Common myeloid progenitor, CD34-positive (primary cell): ENCODE results near the gene TMEM178B.

Experiments
- CTCF ChIA-PET: fragments of 350-600 bp; sonication (Branson Sonifier 250); formaldehyde crosslinking; loops from one replicate; lab custom pipeline; 2021; ENCODE audit warnings: antibody characterized with exemption; lab: Charles Lee
- POLR2A ChIA-PET: fragments of 350-600 bp; sonication (Branson Sonifier 250); formaldehyde crosslinking; loops from one replicate; lab custom pipeline; 2021; ENCODE audit warnings: antibody characterized with exemption; lab: Charles Lee
- DNase-seq, 3 donors: peaks; one replicate each; pipeline versions ENCODE4 v3.0.0 to v3.0.0-alpha.2; 2013
- H3K27ac ChIP-seq, 2 experiments: 1 replicate in 1 of 2; 2 replicates in 1 of 2; pipeline ENCODE4 v1.7.0; 2013; ENCODE audit warnings: inconsistent platforms in 2 of 2, low read length in 2 of 2, mild to moderate bottlenecking in 2 of 2, low read depth in 1 of 2, moderate library complexity in 1 of 2; ENCODE audit not compliant: severe bottlenecking in 2 of 2, insufficient read depth in 1 of 2, poor library complexity in 1 of 2
- H3K27me3 ChIP-seq, 5 experiments: replicated peaks in 2 of 5; 1 replicate in 3 of 5; 2 replicates in 2 of 5; pipeline versions ENCODE4 v1.6.1 to v1.7.0; 2013; ENCODE audit warnings: low read length in 4 of 5, mild to moderate bottlenecking in 2 of 5, moderate library complexity in 2 of 5, inconsistent platforms in 1 of 5; ENCODE audit not compliant: insufficient read depth in 5 of 5, control insufficient read depth in 4 of 5
- H3K36me3 ChIP-seq, 4 experiments: 1 replicate in 2 of 4; 2 replicates in 2 of 4; pipeline versions ENCODE4 v1.6.1 to v1.7.0; 2013; ENCODE audit warnings: low read length in 3 of 4, control low read depth in 1 of 4, mild to moderate bottlenecking in 1 of 4; ENCODE audit not compliant: control insufficient read depth in 4 of 4, insufficient read depth in 4 of 4
- H3K4me1 ChIP-seq, 4 experiments: 1 replicate in 3 of 4; 2 replicates in 1 of 4; pipeline versions ENCODE4 v1.6.1 to v1.7.1; 2013; ENCODE audit warnings: low read length in 3 of 4, mild to moderate bottlenecking in 3 of 4, control low read depth in 1 of 4, inconsistent platforms in 1 of 4, moderate library complexity in 1 of 4; ENCODE audit not compliant: control insufficient read depth in 4 of 4, insufficient read depth in 4 of 4; ENCODE audit errors: control extremely low read depth in 1 of 4
- H3K4me3 ChIP-seq, 7 experiments: 1 replicate in 4 of 7; 2 replicates in 3 of 7; pipeline versions ENCODE4 v1.5.1 to v1.7.0; 2013; ENCODE audit warnings: mild to moderate bottlenecking in 7 of 7, low read length in 6 of 7, moderate library complexity in 6 of 7, inconsistent platforms in 2 of 7, low read depth in 2 of 7, control low read depth in 1 of 7; ENCODE audit not compliant: insufficient read depth in 4 of 7, control insufficient read depth in 1 of 7; ENCODE audit errors: extremely low read depth in 1 of 7
- H3K9me3 ChIP-seq, 5 experiments: 1 replicate in 4 of 5; 2 replicates in 1 of 5; pipeline versions ENCODE4 v1.6.1 to v1.7.1; 2013; ENCODE audit warnings: low read length in 4 of 5, mild to moderate bottlenecking in 2 of 5, inconsistent platforms in 1 of 5, low read depth in 1 of 5, moderate library complexity in 1 of 5; ENCODE audit not compliant: control insufficient read depth in 4 of 5, insufficient read depth in 2 of 5; ENCODE audit errors: control extremely low read depth in 1 of 5
- WGBS: methylation state at CpG from one replicate; pipeline ENCODE4 v1.1.5; 2013; ENCODE audit not compliant: insufficient coverage; 5-methylcytosine and 5-hydroxymethylcytosine counted together

The TMEM178B gene

GRCh38 chr7:141242568-141242967, 168.7 kb downstream of the TMEM178B start:
- WGBS = 95% methylated on average over 5 of the region's 5 CpGs
- Histone ChIP-seq H3K36me3 (no peaks in the 10 kb centered on the region), H3K27ac (no peak overlapping the region), H3K9me3 (no peaks in the 10 kb centered on the region), H3K27me3 (peaks cover 0 to 9% (median 0%) of the 10 kb centered on the region in 5 experiments), H3K4me3 (no peak overlapping the region), H3K4me1 (no peaks in the 10 kb centered on the region)
- POLR2A ChIA-PET = no interaction called here
- no peak for DNase-seq
- CTCF ChIA-PET = no interaction called here

GRCh38 chr7:141243368-141243767, 169.5 kb downstream of the TMEM178B start:
- H3K36me3 ChIP-seq = no peaks in the 10 kb centered on the region
- H3K4me3 ChIP-seq = no peak overlapping the region
- 39% methylated on average over 7 of the region's 8 CpGs for WGBS
- no peaks in the 10 kb centered on the region for H3K4me1 ChIP-seq
- ChIA-PET POLR2A (no interaction called here), CTCF (no interaction called here)
- no peaks in the 10 kb centered on the region for H3K9me3 ChIP-seq
- DNase-seq = no peak
- H3K27me3 ChIP-seq = peaks cover 0 to 6% (median 0%) of the 10 kb centered on the region in 5 experiments
- H3K27ac ChIP-seq = no peak overlapping the region

GRCh38 chr7:141244435-141244834, 170.6 kb downstream of the TMEM178B start:
- no peaks in the 10 kb centered on the region for H3K9me3 ChIP-seq
- no peak for DNase-seq
- no peak overlapping the region for H3K27ac ChIP-seq
- H3K4me1 ChIP-seq = no peaks in the 10 kb centered on the region
- ChIA-PET CTCF (no interaction called here), POLR2A (no interaction called here)
- 90% methylated on average over 6 of the region's 6 CpGs for WGBS
- H3K36me3 ChIP-seq = no peaks in the 10 kb centered on the region
- H3K27me3 ChIP-seq = peaks cover 0 to 2% (median 0%) of the 10 kb centered on the region in 5 experiments
- no peak overlapping the region for H3K4me3 ChIP-seq

GRCh38 chr7:141246426-141246825, 172.6 kb downstream of the TMEM178B start:
- Histone ChIP-seq H3K4me3 (no peak overlapping the region), H3K27ac (no peak overlapping the region), H3K27me3 (peaks cover 0 to 2% (median 0%) of the 10 kb centered on the region in 5 experiments), H3K9me3 (no peaks in the 10 kb centered on the region), H3K4me1 (no peaks in the 10 kb centered on the region), H3K36me3 (no peaks in the 10 kb centered on the region)
- WGBS = 96% methylated on average over 6 of the region's 6 CpGs
- DNase-seq = no peak
- ChIA-PET POLR2A (no interaction called here), CTCF (no interaction called here)

GRCh38 chr7:141251180-141251579, 177.3 kb downstream of the TMEM178B start:
- H3K4me1 ChIP-seq = no peaks in the 10 kb centered on the region
- H3K9me3 ChIP-seq = no peaks in the 10 kb centered on the region
- no peak overlapping the region for H3K4me3 ChIP-seq
- POLR2A ChIA-PET = no interaction called here
- DNase-seq = no peak
- peaks cover 0 to 2% (median 0%) of the 10 kb centered on the region in 5 experiments for H3K27me3 ChIP-seq
- H3K27ac ChIP-seq = no peak overlapping the region
- no peaks in the 10 kb centered on the region for H3K36me3 ChIP-seq
- CTCF ChIA-PET = no interaction called here
- WGBS = 80% methylated on average over 1 of the region's 1 CpG

- no peak for DNase-seq
- ChIA-PET POLR2A (no interaction called here), CTCF (no interaction called here)
- no peaks in the 10 kb centered on the region for H3K4me1 ChIP-seq
- H3K4me3 ChIP-seq = no peak overlapping the region
- H3K27me3 ChIP-seq = peaks cover 0 to 2% (median 0%) of the 10 kb centered on the region in 5 experiments
- 71% methylated on average over 2 of the region's 2 CpGs for WGBS
- no peaks in the 10 kb centered on the region for H3K36me3 ChIP-seq
- no peak overlapping the region for H3K27ac ChIP-seq
- H3K9me3 ChIP-seq = no peaks in the 10 kb centered on the region
Observed at GRCh38 chr7:141251957-141252356, 178.1 kb downstream of the TMEM178B start.

GRCh38 chr7:141257597-141257996, 183.7 kb downstream of the TMEM178B start:
- POLR2A ChIA-PET = no interaction called here
- CTCF ChIA-PET = no interaction called here
- H3K4me1 ChIP-seq = no peaks in the 10 kb centered on the region
- no peaks in the 10 kb centered on the region for H3K36me3 ChIP-seq
- WGBS = no CpG with 5 or more reads among the region's 2 CpGs
- H3K4me3 ChIP-seq = no peak overlapping the region
- no peak for DNase-seq
- peaks cover 0 to 11% (median 3%) of the 10 kb centered on the region in 5 experiments for H3K9me3 ChIP-seq
- peaks cover 0 to 4% (median 0%) of the 10 kb centered on the region in 5 experiments for H3K27me3 ChIP-seq
- no peak overlapping the region for H3K27ac ChIP-seq
